GM10266 (cell line): ENCODE measurements around the gene TMEM115.

Experiments
- DNase-seq: peaks from one replicate; pipeline ENCODE4 v3.0.0; 2012; ENCODE audit errors: extremely low spot score
- TF ChIP-seq, protein P1 (sequence below): IDR thresholded peaks from 2 replicates; pipeline ENCODE4 v1.5.1; 2012; ENCODE audit warnings: mild to moderate bottlenecking, low read depth; ENCODE audit not compliant: control insufficient read depth, insufficient read depth; ENCODE audit errors: missing control alignments

TMEM115 gene

DNA sequence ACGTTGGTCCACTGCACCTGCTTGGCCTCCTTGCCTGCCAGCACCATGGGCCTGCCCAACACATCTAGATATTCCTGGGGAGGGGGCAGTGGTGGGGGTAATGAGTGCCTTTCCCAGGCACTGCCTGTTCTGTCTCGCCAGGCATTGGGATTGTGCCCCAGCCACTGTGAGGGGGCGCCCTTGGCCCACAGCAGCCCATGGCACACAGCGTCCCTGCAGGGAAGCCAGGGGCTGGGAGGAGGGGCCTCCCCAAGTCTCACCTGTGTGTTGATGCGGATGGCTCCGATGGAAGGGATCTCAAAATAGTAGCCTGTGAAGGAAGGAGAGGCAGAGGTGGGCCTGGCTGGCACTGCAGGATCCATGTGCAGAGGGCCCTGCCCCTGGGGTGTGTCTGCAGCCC lies 18.7 kb upstream of the TMEM115 start:
- DNase-seq = no peak
- TF ChIP-seq, protein P1, sequence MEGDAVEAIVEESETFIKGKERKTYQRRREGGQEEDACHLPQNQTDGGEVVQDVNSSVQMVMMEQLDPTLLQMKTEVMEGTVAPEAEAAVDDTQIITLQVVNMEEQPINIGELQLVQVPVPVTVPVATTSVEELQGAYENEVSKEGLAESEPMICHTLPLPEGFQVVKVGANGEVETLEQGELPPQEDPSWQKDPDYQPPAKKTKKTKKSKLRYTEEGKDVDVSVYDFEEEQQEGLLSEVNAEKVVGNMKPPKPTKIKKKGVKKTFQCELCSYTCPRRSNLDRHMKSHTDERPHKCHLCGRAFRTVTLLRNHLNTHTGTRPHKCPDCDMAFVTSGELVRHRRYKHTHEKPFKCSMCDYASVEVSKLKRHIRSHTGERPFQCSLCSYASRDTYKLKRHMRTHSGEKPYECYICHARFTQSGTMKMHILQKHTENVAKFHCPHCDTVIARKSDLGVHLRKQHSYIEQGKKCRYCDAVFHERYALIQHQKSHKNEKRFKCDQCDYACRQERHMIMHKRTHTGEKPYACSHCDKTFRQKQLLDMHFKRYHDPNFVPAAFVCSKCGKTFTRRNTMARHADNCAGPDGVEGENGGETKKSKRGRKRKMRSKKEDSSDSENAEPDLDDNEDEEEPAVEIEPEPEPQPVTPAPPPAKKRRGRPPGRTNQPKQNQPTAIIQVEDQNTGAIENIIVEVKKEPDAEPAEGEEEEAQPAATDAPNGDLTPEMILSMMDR = no peak

DNA sequence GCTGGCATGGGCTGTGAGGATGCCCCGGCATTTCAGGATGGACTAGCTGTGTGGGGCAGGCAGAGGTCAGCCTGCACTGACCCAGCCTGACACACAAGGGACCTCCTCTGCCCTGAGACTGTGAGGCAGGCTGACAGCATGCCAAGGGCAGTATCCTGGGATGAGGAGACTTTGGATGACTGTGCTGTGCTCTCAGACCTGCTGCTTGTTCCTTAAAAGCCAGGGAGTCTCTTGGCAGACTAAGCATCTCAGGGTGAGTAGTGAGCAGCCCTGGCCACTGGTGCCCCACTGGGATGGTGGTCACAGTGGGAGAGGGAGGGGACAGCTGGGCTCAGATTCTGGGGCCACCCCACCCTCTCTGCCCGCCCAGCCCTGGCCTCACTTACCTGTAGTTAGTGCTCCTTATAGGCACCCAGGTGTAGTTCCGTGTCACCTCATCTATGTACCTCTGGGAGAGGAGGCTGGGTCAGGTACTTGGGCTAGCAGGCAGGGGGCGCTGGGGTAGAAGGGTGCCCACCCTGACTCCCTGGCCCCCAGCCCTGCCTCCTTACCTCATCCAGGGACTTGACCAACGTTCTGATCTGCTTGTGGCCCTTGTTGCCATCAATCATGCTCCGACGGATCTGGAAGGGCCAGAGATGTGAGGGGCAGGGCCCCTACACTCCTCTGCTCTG lies 16.1 kb upstream of the TMEM115 start:
- TF ChIP-seq, protein P1 = peak; percentile 31
- no peak for DNase-seq

DNA sequence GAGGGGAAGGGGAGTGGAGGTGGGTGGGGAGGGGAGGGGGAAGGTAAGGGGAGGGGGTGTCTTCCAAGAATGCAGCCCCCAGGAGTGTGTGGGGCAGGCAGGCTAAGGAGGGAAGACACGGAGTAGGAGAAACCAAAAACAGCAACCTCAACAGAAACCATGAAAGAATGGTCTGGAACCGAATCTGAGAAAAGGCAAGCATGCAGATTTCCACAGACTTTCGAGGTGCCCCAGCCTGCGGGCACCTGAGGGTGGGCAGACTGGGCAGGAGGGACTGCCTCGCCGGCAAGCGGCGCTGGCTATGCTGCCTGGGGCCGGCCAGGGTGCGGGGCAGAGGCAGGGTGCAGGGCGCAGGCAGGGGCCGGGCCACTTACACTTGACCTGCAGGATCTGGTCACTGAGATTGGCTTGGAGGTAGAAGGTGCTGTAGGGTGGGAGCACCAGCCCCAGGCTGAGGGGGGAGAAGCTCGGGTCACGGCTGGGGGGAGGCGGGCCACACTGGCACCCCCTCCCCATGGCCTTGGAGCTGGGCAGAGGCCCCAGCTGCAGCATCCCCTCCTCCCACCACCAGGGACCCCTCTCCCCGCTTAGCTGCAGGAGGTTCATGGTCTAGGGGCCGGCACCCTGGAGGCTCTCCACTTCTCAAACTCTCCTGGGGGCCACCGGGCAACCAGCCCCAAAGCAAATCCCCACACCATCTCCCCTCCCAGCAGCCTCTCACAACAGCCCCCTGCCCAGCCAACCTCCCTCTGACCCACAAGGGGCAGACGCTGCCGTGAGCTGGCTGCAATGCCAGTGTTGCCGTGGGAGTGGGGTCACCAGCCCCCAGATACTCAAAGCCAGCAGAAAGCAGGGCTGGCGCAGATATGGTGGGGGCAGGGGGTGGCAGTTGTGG lies 15.3 kb upstream of the TMEM115 start:
- TF ChIP-seq, protein P1 = no peak
- DNase-seq = no peak

DNA sequence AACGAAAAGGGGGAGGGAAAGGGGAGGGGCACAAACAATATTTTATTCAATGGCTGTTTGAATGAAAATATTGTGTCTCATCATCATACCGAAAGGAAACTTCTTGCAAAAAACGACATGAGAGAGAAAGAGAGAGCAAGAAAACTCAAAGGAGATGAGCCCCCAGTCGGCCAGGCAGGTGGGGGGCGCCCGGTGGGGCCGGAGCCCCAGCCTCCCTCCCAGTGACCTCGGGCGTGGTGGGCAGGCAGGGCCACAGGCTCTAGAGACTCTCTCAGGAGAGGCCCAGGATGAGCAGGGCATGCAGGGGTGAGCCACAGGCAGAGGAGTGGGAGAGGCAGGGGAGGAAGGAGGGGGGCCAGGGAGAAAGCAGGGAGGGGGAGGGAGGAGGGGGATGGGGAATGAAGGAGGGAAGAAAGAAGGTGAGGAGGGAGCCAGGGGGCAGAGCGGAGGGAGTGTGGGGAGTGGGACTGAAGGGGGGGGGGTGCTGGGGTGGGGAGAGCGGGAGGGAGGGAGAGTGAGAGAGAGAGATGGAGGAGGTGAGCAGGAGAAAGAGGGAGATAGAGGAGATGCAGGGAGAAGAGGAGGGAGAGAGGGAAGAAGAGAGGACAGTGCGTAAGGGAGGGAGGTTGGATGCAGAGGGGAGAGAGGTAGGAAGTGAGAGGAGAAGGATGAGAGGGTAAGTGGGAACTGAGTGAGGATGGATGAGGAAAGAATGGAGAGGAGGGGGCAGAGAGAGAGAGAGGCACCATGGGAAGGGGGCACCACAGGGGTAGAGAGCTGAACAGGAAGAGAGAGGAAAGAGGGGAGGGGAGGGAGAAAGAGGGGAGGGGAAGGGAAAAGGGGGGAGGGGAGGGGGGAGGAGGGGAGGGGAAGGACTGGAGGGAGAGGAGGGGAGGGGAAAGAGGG lies 14.1 kb upstream of the TMEM115 start:
- DNase-seq = no peak
- TF ChIP-seq, protein P1 = no peak

DNA sequence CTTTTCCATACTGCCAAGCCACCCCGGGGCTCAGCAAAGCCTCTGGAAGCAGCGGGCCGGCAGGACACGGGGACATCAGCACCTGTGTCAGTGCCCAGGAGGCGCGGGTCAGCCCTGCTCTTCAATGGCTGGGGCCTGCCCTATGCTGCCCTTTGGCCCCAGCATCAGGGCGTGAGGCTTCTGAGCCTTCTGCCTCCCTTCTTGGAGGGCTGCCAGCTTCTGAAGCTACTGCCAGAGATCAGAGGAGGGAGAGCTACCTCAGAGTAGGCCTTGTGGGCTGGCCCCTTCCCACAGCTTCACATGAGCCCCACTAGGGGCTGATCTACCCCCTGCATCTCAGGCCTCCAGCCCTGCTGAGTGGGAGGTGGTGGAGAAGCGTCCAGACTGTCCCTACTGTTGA lies 13.0 kb upstream of the TMEM115 start:
- TF ChIP-seq, protein P1 = no peak
- no peak for DNase-seq

DNA sequence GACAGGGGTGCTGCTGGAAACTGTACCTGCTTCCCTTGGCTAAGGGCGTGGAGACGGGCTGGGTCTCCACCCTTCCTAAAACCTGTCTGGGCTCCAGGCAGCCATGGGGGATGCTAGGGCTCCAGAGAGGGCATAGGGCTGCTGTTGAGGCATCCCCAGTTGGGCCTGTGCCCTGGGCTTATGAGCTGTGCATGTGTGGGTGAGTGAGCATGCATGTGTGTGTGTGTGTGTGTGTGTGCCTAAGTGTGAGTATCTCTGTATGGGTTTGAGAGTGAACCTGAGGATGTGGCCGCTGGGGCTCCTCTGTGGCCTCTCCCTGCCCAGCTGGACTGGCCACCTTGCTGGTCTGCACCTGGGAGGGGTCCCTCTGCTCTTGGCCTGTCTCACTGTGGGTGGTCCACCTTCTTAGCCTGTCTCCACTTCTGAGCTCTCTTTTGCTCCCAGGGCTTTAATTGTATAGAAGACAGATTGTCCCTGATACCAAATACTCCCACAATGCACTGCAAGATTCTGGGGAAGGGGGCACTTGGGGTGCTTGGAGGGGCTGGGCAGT lies 11.9 kb upstream of the TMEM115 start:
- no peak for DNase-seq
- TF ChIP-seq, protein P1 = no peak
